Measurements from ENCODE around the gene ST6GALNAC3.
A peak's percentile ranks its signal among the peaks of the same experiment; 100 is the strongest.

The ST6GALNAC3 gene

GRCh38 chr1:76371941-76372340 lies 297.4 kb downstream of the ST6GALNAC3 start:
- no peak for DNase-seq

GRCh38 chr1:76374086-76374485 lies 299.5 kb downstream of the ST6GALNAC3 start:
- peak; percentile 3 for DNase-seq

GRCh38 chr1:76377247-76377646 lies 302.7 kb downstream of the ST6GALNAC3 start:
- no peak for DNase-seq

- DNase-seq: no peak
Observed at GRCh38 chr1:76379506-76379905, 305.0 kb downstream of the ST6GALNAC3 start.

GRCh38 chr1:76381450-76382097 lies 307.0 kb downstream of the ST6GALNAC3 start:
- DNase-seq: no peak

- DNase-seq: no peak
Observed at GRCh38 chr1:76388261-76388660, 313.7 kb downstream of the ST6GALNAC3 start.

- DNase-seq: no peak
Observed at GRCh38 chr1:76390456-76390855, 315.9 kb downstream of the ST6GALNAC3 start.

GRCh38 chr1:76395059-76395458 lies 320.5 kb downstream of the ST6GALNAC3 start:
- DNase-seq: no peak

GRCh38 chr1:76402128-76402527 lies 327.6 kb downstream of the ST6GALNAC3 start:
- DNase-seq: no peak

- no peak for DNase-seq
Observed at GRCh38 chr1:76408303-76408702, 333.8 kb downstream of the ST6GALNAC3 start.

GRCh38 chr1:76410499-76410898 lies 336.0 kb downstream of the ST6GALNAC3 start:
- no peak for DNase-seq

GRCh38 chr1:76418531-76418930 lies 344.0 kb downstream of the ST6GALNAC3 start:
- DNase-seq: no peak

GRCh38 chr1:76419603-76420002 lies 345.1 kb downstream of the ST6GALNAC3 start:
- no peak for DNase-seq

GRCh38 chr1:76425201-76426145 lies 350.9 kb downstream of the ST6GALNAC3 start:
- no peak for DNase-seq

- no peak for DNase-seq
Observed at GRCh38 chr1:76426606-76427005, 352.1 kb downstream of the ST6GALNAC3 start.

- no peak for DNase-seq
Observed at GRCh38 chr1:76428028-76428427, 353.5 kb downstream of the ST6GALNAC3 start.

GRCh38 chr1:76430531-76430930 lies 356.0 kb downstream of the ST6GALNAC3 start:
- no peak for DNase-seq

GRCh38 chr1:76433526-76433925 lies 359.0 kb downstream of the ST6GALNAC3 start:
- DNase-seq: no peak

- no peak for DNase-seq
Observed at GRCh38 chr1:76443217-76443616, 368.7 kb downstream of the ST6GALNAC3 start.

- DNase-seq: no peak
Observed at GRCh38 chr1:76444773-76445172, 370.2 kb downstream of the ST6GALNAC3 start.

GRCh38 chr1:76450229-76450628 lies 375.7 kb downstream of the ST6GALNAC3 start:
- DNase-seq: no peak

- DNase-seq: no peak
Observed at GRCh38 chr1:76463278-76463677, 388.7 kb downstream of the ST6GALNAC3 start.

GRCh38 chr1:76463849-76464248 lies 389.3 kb downstream of the ST6GALNAC3 start:
- DNase-seq: no peak

- no peak for DNase-seq
Observed at GRCh38 chr1:76465030-76465429, 390.5 kb downstream of the ST6GALNAC3 start.

All from DMS 273 treated with DMSO at 0.1 percent for 48 hours (cell line).